Glutamatergic neuron (in vitro differentiated cells): Measurements from ENCODE around the gene TATDN2. TPM values are rescaled to one million over a fixed set of nuclear protein-coding genes. Genes with fewer than 3 reads are reported as not detected.
A peak's percentile ranks its signal among the peaks of the same experiment; 100 is the strongest.
"Not testable (repeated sequence)": the region's sequence is repeated elsewhere in the genome, so short reads cannot be mapped to it uniquely, and the experiment has no call there.

Experiments used
- DNase-seq: peaks from one replicate; pipeline ENCODE4 v3.0.0; 2022
- H3K27ac Mint-ChIP-seq: one replicate; pipeline ENCODE4 v1.8.0; 2020; ENCODE audit warnings: mild to moderate bottlenecking, mixed read lengths, inconsistent platforms; ENCODE audit not compliant: unreplicated experiment
- H3K27me3 Mint-ChIP-seq: one replicate; pipeline ENCODE4 v1.8.0; 2020; ENCODE audit warnings: mild to moderate bottlenecking, moderate library complexity, mixed read lengths, inconsistent platforms; ENCODE audit not compliant: unreplicated experiment
- H3K36me3 Mint-ChIP-seq: one replicate; pipeline ENCODE4 v1.8.0; 2020; ENCODE audit warnings: mild to moderate bottlenecking, mixed read lengths, inconsistent platforms; ENCODE audit not compliant: unreplicated experiment
- H3K4me1 Mint-ChIP-seq: one replicate; pipeline ENCODE4 v1.8.0; 2020; ENCODE audit warnings: mild to moderate bottlenecking, low read depth, mixed read lengths, inconsistent platforms; ENCODE audit not compliant: unreplicated experiment
- H3K4me3 Mint-ChIP-seq: one replicate; pipeline ENCODE4 v1.8.0; 2020; ENCODE audit warnings: mild to moderate bottlenecking, mixed read lengths, inconsistent platforms; ENCODE audit not compliant: unreplicated experiment
- H3K9me3 Mint-ChIP-seq: one replicate; pipeline ENCODE4 v1.8.0; 2020; ENCODE audit warnings: mild to moderate bottlenecking, moderate library complexity, mixed read lengths, inconsistent platforms; ENCODE audit not compliant: unreplicated experiment
- CTCF ChIP-seq: fragments of 200-600 bp; sonication (generic); IDR thresholded peaks from one replicate; pipeline ENCODE4 v1.5.0; 2021; ENCODE audit not compliant: partially characterized antibody, unreplicated experiment
- total RNA-seq: library from RNA; stranded (reverse); fragmentation: NEBNext Ultra II Directional; extraction: Animal tissue kit (Norgen Biotek cat#: 25700); gene quantifications from one replicate; pipeline ENCODE4 v1.2.1, GENCODE V29; 2021; ENCODE audit not compliant: unreplicated experiment

The TATDN2 gene
- total RNA-seq, 1 donor from 2014 or later, result 24.7 TPM

GRCh38 chr3:10268116-10268515 is 19.9 kb downstream of the TATDN2 start:
- H3K9me3 Mint-ChIP-seq, result no peaks in the 10 kb centered on the region
- no peaks in the 10 kb centered on the region for H3K36me3 Mint-ChIP-seq
- H3K4me1 Mint-ChIP-seq, result peaks cover 11% of the 10 kb centered on the region
- no peak for TF ChIP-seq CTCF
- no peak for DNase-seq
- no peak overlapping the region for H3K4me3 Mint-ChIP-seq
- H3K27me3 Mint-ChIP-seq, result no peaks in the 10 kb centered on the region
- no peak overlapping the region for H3K27ac Mint-ChIP-seq

GRCh38 chr3:10268930-10269329 is 20.7 kb downstream of the TATDN2 start:
- no peak for TF ChIP-seq CTCF
- H3K36me3 Mint-ChIP-seq, result no peaks in the 10 kb centered on the region
- no peak overlapping the region for H3K27ac Mint-ChIP-seq
- H3K4me1 Mint-ChIP-seq, result peaks cover 10% of the 10 kb centered on the region
- no peak overlapping the region for H3K4me3 Mint-ChIP-seq
- H3K9me3 Mint-ChIP-seq, result no peaks in the 10 kb centered on the region
- DNase-seq, result no peak
- H3K27me3 Mint-ChIP-seq, result no peaks in the 10 kb centered on the region

GRCh38 chr3:10269443-10269842 is 21.2 kb downstream of the TATDN2 start:
- Mint-ChIP-seq H3K36me3 (no peaks in the 10 kb centered on the region), H3K27ac (no peak overlapping the region), H3K27me3 (no peaks in the 10 kb centered on the region), H3K4me1 (peaks cover 6% of the 10 kb centered on the region), H3K9me3 (no peaks in the 10 kb centered on the region), H3K4me3 (no peak overlapping the region)
- no peak for DNase-seq
- no peak for TF ChIP-seq CTCF

GRCh38 chr3:10272476-10272875 is 24.2 kb downstream of the TATDN2 start:
- DNase-seq, H3K27ac Mint-ChIP-seq, H3K27me3 Mint-ChIP-seq, H3K9me3 Mint-ChIP-seq, H3K4me3 Mint-ChIP-seq, H3K36me3 Mint-ChIP-seq, H3K4me1 Mint-ChIP-seq: not testable (repeated sequence)

- DNase-seq, result no peak
- peak overlapping the region; percentile 43 for H3K27ac Mint-ChIP-seq
- no peaks in the 10 kb centered on the region for H3K27me3 Mint-ChIP-seq
- H3K4me1 Mint-ChIP-seq, result peaks cover 6% of the 10 kb centered on the region
- H3K9me3 Mint-ChIP-seq, result no peaks in the 10 kb centered on the region
- no peaks in the 10 kb centered on the region for H3K36me3 Mint-ChIP-seq
- TF ChIP-seq CTCF, result no peak
- H3K4me3 Mint-ChIP-seq, result no peak overlapping the region
Measured at GRCh38 chr3:10272977-10273376, 24.7 kb downstream of the TATDN2 start.
